GM18505 (cell line): ENCODE data around the gene GSG1L2.

Source experiments
- ATAC-seq: cut with Tn5 transposase; IDR thresholded peaks from one replicate; pipeline ENCODE4 v1.9.1; 2021; ENCODE audit not compliant: unreplicated experiment
- POLR2A ChIP-seq: IDR thresholded peaks from 4 replicates; pipeline ENCODE4 v1.6.1; 2011; ENCODE audit warnings: borderline replicate concordance; ENCODE audit not compliant: insufficient read depth, insufficient read length; ENCODE audit errors: extremely low read depth

Gene GSG1L2

DNA sequence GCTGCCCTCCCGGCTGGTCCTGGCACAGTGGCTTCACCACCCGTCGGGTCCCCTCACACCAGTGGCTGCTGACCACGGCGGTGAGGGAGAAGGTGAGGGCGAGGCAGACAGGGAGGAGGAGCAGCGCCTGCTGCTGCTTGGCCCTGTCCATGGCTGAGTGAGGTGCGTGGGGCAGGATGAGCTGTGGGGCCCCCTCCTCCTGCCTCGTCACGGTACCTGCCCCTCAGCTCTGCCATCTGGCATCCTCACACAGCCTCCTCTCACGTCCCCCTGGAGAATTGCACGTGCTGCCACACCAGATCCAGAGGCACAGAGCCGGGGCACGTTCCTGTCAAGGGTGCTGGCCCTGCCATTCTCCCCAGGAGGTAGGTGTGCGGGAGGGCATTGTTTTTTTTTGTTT, at the start of gene GSG1L2:
Gene GSG1L2, minus strand, starts transcription at position 159 of the 400 bp plus-strand sequence. Its CDS starts 8 bp downstream, at position 151.
- no peak for ATAC-seq
- TF ChIP-seq POLR2A: no peak

DNA sequence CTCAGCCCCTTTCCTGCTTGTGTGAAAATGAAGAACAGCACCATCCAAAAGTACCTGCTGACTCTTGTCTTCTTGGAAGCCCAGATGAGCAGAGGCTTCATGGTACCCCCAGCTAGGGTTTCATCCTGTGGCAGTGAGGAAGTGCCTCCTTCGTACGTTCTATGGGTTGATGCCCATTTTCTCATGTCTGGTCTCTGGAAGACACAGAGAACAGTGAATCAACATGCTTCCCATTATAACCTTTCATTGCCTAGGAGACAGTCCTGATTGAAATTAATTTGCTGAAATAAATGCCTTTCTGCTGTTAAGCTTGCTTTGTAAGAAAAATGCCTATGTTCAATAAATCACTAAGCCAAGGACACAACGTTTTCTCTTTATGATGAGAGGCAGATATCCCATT, 46.7 kb upstream of the GSG1L2 start:
- TF ChIP-seq POLR2A: no peak
- ATAC-seq: no peak

DNA sequence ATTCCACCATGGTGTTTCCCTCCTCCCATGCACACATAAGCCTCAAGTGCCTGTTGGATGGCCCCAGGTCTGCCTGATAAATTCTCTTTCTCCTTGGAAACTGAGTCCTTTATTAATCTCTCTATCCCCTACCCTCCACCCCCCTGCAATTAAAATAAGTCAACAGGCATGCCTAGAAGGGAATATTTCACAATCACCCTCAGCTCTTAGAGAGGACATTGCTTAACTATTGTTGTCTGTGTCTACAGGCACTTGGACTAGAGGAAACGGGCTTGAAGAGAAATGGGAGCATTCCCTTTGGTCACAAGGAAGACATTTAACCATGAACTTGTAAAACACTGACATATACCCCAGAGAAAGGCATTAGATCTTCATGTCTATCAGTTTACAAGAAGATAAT, 43.7 kb upstream of the GSG1L2 start:
- no peak for TF ChIP-seq POLR2A
- ATAC-seq: no peak

DNA sequence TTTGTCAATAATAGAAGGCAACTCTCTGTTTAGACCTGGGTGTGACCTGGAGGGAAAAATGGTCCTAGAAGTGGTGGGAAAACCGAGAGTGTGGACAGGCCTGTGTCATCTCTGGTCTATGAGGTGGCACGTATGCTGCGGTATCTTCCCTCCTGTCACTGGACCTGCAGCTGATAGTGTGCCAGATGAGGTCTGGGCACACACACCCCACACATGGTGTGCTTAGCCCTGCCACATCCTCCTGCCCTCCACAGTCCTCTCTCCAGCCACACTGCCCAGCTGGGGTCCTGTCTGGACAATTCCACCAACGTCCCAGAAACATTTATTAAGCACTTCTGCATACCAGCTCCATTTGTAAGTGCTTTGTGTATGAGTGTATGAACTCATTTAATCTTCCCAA, 41.1 kb upstream of the GSG1L2 start:
- no peak for ATAC-seq

DNA sequence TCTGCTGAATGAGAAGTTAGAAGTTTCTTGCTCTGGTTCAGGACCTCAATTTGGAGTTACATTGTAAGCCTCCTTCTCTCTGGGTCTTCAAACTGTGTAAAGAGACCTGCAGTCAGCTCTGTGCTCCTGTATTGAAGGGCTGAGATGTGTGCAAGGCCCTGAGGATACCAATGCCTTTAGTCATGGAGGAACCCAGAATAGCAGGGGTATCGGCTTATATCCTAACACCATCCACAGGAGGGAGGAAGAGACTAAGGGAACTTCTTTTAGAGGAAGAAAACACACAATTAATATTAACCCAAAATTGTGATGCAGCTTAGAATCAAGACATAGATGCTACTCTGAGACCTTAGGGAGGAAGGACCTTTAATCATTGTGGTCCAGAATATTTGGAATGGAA, 40.3 kb upstream of the GSG1L2 start:
- no peak for TF ChIP-seq POLR2A

More for the DNA sequence above, 41.1 kb upstream of the GSG1L2 start:
- TF ChIP-seq POLR2A: no peak

DNA sequence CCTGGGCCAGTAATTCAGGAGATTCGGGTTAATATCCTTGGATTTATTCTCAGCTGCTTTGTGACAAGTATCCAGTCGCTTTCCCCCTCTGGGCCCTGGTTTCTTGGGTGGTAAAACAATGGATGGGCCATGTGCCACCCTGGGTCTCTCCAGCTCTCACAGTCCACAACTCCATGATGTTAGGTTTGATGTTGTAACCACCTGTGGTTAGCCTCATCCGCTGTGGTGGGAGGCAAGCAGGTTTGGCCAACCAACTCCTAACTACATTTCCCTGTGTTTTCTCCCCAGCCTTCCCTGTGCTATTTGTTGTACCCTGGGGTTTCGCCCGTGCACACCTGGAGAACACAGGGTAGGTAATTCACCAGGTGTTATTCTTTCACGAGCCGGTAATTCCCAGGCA, 39.0 kb upstream of the GSG1L2 start:
- no peak for TF ChIP-seq POLR2A

More for the DNA sequence above, 40.3 kb upstream of the GSG1L2 start:
- ATAC-seq: no peak

DNA sequence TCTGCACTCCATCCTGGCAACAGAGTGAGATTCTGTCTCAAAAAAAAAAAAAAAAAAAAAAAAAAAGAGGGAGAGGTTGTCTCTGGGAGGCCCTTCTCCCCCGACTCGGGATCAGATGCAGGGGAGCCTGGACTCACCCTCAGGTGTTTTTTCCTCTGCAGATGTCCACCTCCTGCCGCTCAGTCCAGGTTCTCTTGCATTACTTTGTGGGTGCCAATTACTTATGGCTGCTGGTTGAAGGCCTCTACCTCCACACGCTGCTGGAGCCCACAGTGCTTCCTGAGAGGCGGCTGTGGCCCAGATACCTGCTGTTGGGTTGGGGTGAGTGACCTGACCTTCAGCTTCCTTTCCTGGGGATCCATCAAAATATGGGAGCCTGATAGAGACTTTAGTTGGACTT, 37.9 kb upstream of the GSG1L2 start:
- no peak for ATAC-seq

More for the DNA sequence above, 39.0 kb upstream of the GSG1L2 start:
- no peak for ATAC-seq

DNA sequence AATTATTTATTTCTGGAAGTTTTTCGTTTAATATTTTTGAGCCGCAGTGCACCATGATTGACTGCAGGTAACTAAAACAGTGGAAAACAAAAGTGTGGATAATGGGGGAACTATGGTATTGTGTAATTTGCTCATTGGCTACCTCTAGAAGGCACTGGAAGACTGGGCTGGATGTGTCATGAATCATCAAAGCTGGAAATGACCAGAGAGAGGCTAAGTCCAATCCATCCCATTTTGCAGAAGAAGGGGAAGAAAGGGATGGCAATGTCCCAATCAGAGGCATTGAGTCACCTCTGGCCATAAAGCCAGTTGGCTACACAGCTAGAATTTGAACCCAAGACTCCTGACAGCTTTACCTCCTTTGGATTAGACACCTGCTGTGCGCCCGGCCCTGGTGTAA, 33.2 kb upstream of the GSG1L2 start:
- no peak for ATAC-seq
- TF ChIP-seq POLR2A: no peak

More for the DNA sequence above, 37.9 kb upstream of the GSG1L2 start:
- TF ChIP-seq POLR2A: no peak

DNA sequence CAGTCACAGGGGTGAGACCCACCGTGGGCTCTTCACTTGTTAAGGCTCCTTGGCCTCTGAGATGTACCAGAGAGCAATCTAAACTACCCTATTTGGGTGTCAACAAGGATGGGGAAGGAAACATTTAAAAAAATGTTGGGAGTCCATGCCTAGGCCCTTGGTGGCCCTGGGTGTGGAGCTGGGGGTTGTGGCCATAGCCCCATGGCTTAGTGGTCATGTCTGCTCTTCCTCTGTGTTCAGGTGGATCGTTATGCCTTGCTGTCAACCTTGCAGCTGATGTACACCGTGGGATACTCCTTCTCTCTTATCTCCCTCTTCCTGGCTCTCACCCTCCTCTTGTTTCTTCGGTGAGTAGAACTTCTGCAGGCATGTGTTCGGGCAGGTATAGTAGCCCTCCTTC, 32.4 kb upstream of the GSG1L2 start:
- TF ChIP-seq POLR2A: no peak
- ATAC-seq: no peak

DNA sequence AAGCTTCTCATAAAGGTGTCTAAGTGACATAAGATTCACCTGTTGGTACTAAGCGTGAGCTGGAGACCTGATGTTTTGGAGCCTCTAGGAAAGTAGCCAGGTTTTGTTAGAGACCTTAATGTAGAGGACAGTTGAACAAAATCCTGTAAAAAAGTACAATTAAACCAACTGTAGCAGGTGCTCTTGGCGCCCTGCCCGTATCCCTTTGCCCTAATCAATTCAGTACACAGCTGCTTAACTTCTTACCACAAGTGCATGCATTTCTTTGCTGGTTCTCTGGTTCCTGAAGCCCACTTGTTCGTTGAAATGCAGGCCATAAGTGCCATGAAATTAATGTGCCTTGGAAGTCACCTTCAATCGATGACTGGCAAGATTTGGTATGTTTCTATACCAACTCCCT, 28.3 kb upstream of the GSG1L2 start:
- no peak for TF ChIP-seq POLR2A
- ATAC-seq: no peak

DNA sequence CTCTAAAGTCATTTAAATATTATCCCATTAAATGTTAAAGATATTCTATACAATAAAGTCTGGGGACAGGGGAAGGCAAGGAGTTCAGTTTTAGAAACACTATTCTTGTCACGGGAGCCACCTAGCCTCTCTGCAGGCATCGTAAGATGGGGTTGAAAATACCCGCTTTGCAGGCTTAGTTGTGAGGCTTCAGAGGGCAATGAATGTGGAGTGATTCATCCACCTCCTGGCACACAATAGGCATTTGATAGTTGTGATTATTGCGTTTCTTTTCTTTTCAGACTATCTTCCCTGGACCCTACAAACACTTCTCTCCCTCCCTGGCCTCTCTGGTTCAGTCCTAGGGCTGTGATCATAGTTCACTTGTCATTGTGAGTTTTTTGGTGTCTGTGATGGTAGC, 23.4 kb upstream of the GSG1L2 start:
- no peak for ATAC-seq
- no peak for TF ChIP-seq POLR2A

DNA sequence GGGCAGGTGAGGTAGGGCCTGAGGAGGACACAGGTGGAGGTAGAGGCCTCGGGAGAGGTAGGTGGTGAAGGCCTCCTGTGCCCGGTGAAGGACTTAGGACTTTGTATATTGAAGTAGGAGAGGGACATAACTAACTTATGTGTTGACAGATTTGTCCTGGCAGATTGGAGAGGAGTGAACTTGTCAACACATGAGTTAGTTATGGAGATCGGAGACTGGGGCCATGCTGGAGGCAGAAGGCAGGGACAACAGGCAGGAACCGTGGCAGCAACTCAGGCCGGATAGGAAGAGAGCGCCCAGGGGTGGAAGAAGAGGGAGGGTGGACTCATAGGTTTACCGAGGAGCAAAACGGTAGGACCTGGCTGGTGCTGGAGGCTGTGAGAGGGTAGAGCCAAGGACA, 22.3 kb upstream of the GSG1L2 start:
- no peak for TF ChIP-seq POLR2A
- ATAC-seq: no peak

DNA sequence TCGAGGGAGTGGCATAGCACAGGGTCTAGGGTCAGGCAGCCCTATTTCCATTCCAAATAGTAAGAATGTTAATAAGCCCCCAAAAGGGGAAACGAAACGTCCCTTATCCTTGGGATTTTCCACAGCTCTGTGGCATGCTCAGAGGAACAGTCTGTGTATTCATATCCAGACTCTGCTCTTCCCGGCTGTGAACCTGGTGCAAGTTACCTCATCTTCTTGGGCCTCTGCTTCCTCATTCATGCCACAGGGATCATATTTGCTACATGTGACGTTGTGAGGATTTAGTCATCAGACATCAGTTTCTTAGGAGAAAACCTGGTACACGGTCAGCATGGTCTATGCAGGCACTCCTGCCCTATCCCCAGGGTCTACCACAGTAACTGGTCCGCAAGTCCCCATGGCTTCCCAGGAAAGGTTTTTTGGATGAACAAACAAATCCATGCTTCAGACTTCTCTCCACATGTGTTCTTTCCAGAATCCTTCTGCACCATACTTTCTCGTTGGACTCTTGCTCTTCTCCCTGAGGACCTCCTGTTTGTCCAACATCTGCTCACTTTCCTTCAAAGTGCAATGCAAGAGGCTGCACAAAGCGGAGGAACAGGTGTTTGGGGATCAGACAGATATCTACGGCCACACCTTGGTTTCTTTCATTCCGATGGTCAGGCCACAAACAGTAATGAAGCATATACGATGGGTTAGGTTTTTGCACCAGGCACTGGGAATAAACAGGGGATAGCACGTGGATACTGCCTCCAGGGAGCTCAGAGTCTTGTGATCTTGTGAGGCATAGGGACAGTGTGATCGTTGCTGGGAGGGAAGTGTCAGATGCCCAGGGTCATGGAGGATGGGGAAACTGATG, 21.5 kb upstream of the GSG1L2 start:
- no peak for ATAC-seq
- no peak for TF ChIP-seq POLR2A

DNA sequence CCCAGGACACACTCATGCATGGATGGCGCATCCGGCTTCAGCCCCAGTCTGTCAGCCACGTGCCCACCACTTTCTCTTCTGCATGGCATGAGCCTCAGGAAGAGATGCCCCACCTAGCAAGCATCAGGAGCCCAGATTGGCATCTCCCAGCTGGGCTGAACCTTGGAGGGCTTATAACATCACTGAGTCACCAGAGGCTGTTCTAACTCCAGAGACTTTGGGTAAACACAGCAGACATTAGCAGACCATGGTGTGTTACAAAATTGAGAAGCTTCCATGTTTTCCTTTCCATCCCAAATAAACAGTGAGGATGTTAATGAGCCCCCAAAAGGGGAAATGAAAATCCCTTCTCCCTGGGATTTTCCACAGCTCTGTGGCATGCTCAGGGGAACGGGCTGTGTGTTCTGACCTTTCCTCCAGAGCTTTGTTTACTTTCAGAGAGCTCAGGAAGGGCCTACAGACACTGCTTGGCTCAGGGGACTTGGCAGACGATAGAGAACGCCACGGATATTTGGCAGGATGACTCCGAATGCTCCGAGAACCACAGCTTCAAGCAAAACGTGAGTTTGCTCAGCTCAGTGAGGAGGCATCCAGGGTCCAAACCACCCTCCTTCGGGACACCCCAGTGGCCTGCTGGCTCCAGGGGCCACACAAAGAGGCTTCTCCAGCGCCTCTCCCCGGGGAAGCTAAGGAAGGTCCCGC, 20.3 kb upstream of the GSG1L2 start:
- no peak for TF ChIP-seq POLR2A
- ATAC-seq: no peak
